GM23338 (cell line): ENCODE data around the gene EIF4E2. TPM values are rescaled to one million over a fixed set of nuclear protein-coding genes. Genes with fewer than 3 reads are reported as not detected.

Experiments used
- ATAC-seq: fragments of 200-7000 bp; cut with Tn5 transposase; 3 replicates; pipeline ENCODE4 v1.9.1; 2020
- DNase-seq: peaks from one replicate; pipeline ENCODE4 v3.0.0-alpha.2; 2015; ENCODE audit warnings: low spot score
- H2AFZ ChIP-seq: fragments of 200-600 bp; sonication (generic); 2 replicates; pipeline ENCODE4 v1.8.0; 2016; ENCODE audit warnings: antibody characterized with exemption, mild to moderate bottlenecking, moderate library complexity
- H3F3A ChIP-seq: fragments of 200-600 bp; sonication (generic); replicated peaks from 2 replicates; pipeline ENCODE4 v1.8.0; 2017; ENCODE audit warnings: antibody characterized with exemption, mixed run types, low read depth
- H3K27ac ChIP-seq: fragments of 200-600 bp; sonication (generic); 2 replicates; pipeline ENCODE4 v1.6.1; 2016; ENCODE audit warnings: low read depth
- H3K27me3 ChIP-seq: fragments of 200-600 bp; sonication (generic); 2 replicates; pipeline ENCODE4 v1.8.0; 2016; ENCODE audit warnings: mild to moderate bottlenecking, mixed run types, moderate library complexity; ENCODE audit not compliant: insufficient read depth
- H3K36me3 ChIP-seq: fragments of 200-600 bp; sonication (generic); 2 replicates; pipeline ENCODE4 v1.8.0; 2016; ENCODE audit warnings: mild to moderate bottlenecking; ENCODE audit not compliant: insufficient read depth
- H3K4me1 ChIP-seq: fragments of 200-600 bp; sonication (generic); 2 replicates; pipeline ENCODE4 v1.8.0; 2016; ENCODE audit warnings: mild to moderate bottlenecking, moderate library complexity; ENCODE audit not compliant: insufficient read depth
- H3K4me2 ChIP-seq: fragments of 200-600 bp; sonication (generic); 2 replicates; pipeline ENCODE4 v1.7.1; 2017; ENCODE audit warnings: mixed run types
- H3K4me3 ChIP-seq: fragments of 200-600 bp; sonication (generic); 2 replicates; pipeline ENCODE4 v1.6.1; 2016; ENCODE audit warnings: mixed run types
- H3K79me2 ChIP-seq: fragments of 200-600 bp; sonication (generic); replicated peaks from 2 replicates; pipeline ENCODE4 v1.8.0; 2017; ENCODE audit warnings: mild to moderate bottlenecking; ENCODE audit not compliant: insufficient read depth
- H3K9me2 ChIP-seq: fragments of 200-600 bp; sonication (generic); 2 replicates; pipeline ENCODE4 v1.8.0; 2017; ENCODE audit not compliant: insufficient read depth
- H4K20me1 ChIP-seq: fragments of 200-600 bp; sonication (generic); replicated peaks from 2 replicates; pipeline ENCODE4 v1.8.0; 2017; ENCODE audit warnings: mild to moderate bottlenecking; ENCODE audit not compliant: insufficient read depth
- H3K27ac Mint-ChIP-seq: 2 replicates; pipeline ENCODE4 v1.8.0; 2020; ENCODE audit warnings: inconsistent platforms, mild to moderate bottlenecking, moderate library complexity, mixed read lengths
- H3K27me3 Mint-ChIP-seq: 3 replicates; pipeline ENCODE4 v1.8.0; 2022; ENCODE audit warnings: low read depth, mild to moderate bottlenecking, moderate library complexity, mixed read lengths, inconsistent platforms; ENCODE audit not compliant: insufficient read depth, poor library complexity
- H3K36me3 Mint-ChIP-seq: 3 replicates; pipeline ENCODE4 v1.8.0; 2021; ENCODE audit warnings: low read depth, mild to moderate bottlenecking, inconsistent platforms, moderate library complexity, mixed read lengths
- H3K4me1 Mint-ChIP-seq: 3 replicates; pipeline ENCODE4 v1.8.0; 2020; ENCODE audit warnings: mild to moderate bottlenecking, inconsistent platforms, mixed read lengths
- H3K4me3 Mint-ChIP-seq: 3 replicates; pipeline ENCODE4 v1.8.0; 2021; ENCODE audit warnings: moderate library complexity, mild to moderate bottlenecking, inconsistent platforms, mixed read lengths
- H3K9me3 Mint-ChIP-seq: 3 replicates; pipeline ENCODE4 v1.8.0; 2020; ENCODE audit warnings: moderate library complexity, mild to moderate bottlenecking, inconsistent platforms, mixed read lengths
- CREB1 ChIP-seq: fragments of 250-450 bp; sonication (Bioruptor Pico); IDR thresholded peaks from 2 replicates; pipeline ENCODE4 v1.5.0; 2020; ENCODE audit warnings: low read depth, mild to moderate bottlenecking, moderate library complexity
- JUNB ChIP-seq: IDR thresholded peaks from one replicate; pipeline ENCODE4 v1.6.1; 2016; ENCODE audit warnings: antibody characterized with exemption; ENCODE audit not compliant: unreplicated experiment
- NANOG ChIP-seq: IDR thresholded peaks from 2 replicates; pipeline ENCODE4 v1.6.1; 2016; ENCODE audit warnings: antibody characterized with exemption, borderline replicate concordance
- POLR2AphosphoS5 ChIP-seq: IDR thresholded peaks from 2 replicates; pipeline ENCODE4 v1.6.1; 2016; ENCODE audit warnings: antibody characterized with exemption, low read depth
- ZNF114 ChIP-seq: fragments of 250-450 bp; sonication (Bioruptor Pico); IDR thresholded peaks from 2 replicates; pipeline ENCODE4 v1.5.0; 2020; ENCODE audit warnings: mild to moderate bottlenecking, moderate library complexity
- ZNF331 ChIP-seq: fragments of 250-450 bp; sonication (Bioruptor Pico); IDR thresholded peaks from 2 replicates; pipeline ENCODE4 v1.5.0; 2020; ENCODE audit warnings: low read depth, mild to moderate bottlenecking, moderate library complexity
- polyA plus RNA-seq: library from polyadenylated mRNA; unstranded; fragments of >200 nt; fragmentation: Nextera tagmentation; extraction: Ambion mirVana; gene quantifications from 2 replicates; pipeline ENCODE4 v1.2.1, GENCODE V29; 2016
- total RNA-seq: library from RNA; depleted of rRNA; stranded (reverse); fragments of >200 nt; shearing (Covaris generic); gene quantifications from 2 replicates; pipeline ENCODE4 v1.2.3, GENCODE V29; 2014
- TF ChIP-seq, protein P1 (sequence below), 2 experiments: fragments of 200-600 bp in 1 of 2; sonication (generic) in 1 of 2; conservative IDR thresholded peaks; 2 replicates each; pipeline versions ENCODE4 v1.5.1 to v1.6.1; 2016 to 2017; ENCODE audit warnings: antibody characterized with exemption in 2 of 2, low read depth in 2 of 2, mild to moderate bottlenecking in 2 of 2, moderate library complexity in 1 of 2
- TF ChIP-seq, protein P2 (sequence below): IDR thresholded peaks from 2 replicates; pipeline ENCODE4 v1.6.1; 2016; ENCODE audit warnings: antibody characterized with exemption
- TF ChIP-seq, protein P3 (sequence below): fragments of 250-450 bp; sonication (Bioruptor Pico); IDR thresholded peaks from 2 replicates; pipeline ENCODE4 v1.5.0; 2020; ENCODE audit warnings: mild to moderate bottlenecking, moderate library complexity

EIF4E2 gene
- total and polyA plus RNA-seq, 2 experiments from 2014 or later = 68.1 to 152 TPM

DNA sequence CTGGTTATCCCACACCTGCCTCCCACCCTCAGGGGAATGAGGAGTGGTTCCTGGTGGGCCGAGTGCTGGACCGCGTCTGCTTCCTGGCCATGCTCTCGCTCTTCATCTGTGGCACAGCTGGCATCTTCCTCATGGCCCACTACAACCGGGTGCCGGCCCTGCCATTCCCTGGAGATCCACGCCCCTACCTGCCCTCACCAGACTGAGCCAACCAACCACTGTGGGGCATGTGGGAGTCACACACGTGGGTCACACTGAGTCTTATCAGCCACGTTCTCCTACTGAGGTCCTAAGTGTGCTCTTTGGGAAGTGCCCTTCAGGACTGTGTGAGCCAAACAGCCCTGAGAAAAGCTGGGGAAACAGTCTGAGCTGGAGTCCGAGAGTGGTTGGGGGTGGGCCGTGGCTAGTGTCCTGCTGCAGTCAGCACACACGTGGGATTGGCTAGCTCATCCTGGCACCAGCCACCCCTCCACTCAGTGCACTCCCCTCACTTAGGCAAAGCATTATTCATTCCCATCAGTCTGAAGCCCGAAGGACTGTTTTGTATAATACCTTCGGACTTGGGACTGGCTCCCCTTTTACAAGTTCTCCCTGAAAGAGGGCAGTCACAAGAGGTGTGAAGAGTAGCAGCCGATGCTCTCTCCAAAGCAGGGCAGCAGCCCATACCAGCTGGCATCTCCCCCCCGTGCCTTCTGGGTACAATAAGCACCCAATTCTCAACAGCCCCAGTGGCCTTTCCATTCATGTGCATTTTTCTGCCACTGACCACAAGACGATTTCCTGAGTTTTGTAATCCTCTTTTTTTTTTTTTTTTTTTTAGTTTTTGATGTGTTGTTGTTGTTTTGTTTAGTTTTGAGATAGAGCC, 4.7 kb upstream of the EIF4E2 start (continued):
- TF ChIP-seq, protein P1, sequence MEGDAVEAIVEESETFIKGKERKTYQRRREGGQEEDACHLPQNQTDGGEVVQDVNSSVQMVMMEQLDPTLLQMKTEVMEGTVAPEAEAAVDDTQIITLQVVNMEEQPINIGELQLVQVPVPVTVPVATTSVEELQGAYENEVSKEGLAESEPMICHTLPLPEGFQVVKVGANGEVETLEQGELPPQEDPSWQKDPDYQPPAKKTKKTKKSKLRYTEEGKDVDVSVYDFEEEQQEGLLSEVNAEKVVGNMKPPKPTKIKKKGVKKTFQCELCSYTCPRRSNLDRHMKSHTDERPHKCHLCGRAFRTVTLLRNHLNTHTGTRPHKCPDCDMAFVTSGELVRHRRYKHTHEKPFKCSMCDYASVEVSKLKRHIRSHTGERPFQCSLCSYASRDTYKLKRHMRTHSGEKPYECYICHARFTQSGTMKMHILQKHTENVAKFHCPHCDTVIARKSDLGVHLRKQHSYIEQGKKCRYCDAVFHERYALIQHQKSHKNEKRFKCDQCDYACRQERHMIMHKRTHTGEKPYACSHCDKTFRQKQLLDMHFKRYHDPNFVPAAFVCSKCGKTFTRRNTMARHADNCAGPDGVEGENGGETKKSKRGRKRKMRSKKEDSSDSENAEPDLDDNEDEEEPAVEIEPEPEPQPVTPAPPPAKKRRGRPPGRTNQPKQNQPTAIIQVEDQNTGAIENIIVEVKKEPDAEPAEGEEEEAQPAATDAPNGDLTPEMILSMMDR (conservative IDR thresholded peaks at IDR 0.05; ENCODE audit: low read depth in 2 of 2) = no peak
- TF ChIP-seq, protein P2, sequence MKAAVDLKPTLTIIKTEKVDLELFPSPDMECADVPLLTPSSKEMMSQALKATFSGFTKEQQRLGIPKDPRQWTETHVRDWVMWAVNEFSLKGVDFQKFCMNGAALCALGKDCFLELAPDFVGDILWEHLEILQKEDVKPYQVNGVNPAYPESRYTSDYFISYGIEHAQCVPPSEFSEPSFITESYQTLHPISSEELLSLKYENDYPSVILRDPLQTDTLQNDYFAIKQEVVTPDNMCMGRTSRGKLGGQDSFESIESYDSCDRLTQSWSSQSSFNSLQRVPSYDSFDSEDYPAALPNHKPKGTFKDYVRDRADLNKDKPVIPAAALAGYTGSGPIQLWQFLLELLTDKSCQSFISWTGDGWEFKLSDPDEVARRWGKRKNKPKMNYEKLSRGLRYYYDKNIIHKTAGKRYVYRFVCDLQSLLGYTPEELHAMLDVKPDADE = no peak
- no peak for TF ChIP-seq NANOG

DNA sequence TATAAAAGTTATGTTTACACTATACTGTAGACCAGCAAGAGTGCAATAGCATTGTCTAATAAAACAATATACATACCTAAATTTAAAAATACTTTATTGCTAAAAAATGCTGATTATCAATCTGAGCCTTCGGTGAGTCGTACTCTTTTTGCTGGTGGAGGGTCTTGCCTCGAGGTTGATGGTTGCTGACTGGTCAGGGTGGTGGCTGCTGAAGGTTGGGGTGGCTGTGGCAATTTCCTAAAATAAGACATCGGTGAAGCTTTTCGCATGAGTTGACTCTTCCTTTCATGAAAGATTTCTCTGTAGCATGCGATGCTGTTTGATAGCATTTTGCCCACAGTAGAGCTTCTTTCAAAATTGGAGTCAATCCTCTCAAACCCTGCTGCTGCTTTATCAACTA, 2.5 kb upstream of the EIF4E2 start:
- 0 out of 2 replicates have a peak, but pooled peaks cover 6% of the 10 kb centered on the region for H4K20me1 ChIP-seq
- H3K36me3 Mint-ChIP-seq = peaks cover 44% of the 10 kb centered on the region
- H3K79me2 ChIP-seq = peaks cover 58% of the 10 kb centered on the region
- H3K4me1 Mint-ChIP-seq = peaks cover 15% of the 10 kb centered on the region
- DNase-seq (no peak), ATAC-seq (no peak)
- peaks cover 8% of the 10 kb centered on the region for H3F3A ChIP-seq
- no peak overlapping the region for H2AFZ ChIP-seq
- H3K27ac Mint-ChIP-seq = no peak overlapping the region
- peaks cover 12% of the 10 kb centered on the region for H3K4me1 ChIP-seq
- H3K4me3 ChIP-seq = no peak overlapping the region
- H3K27me3 ChIP-seq = no peaks in the 10 kb centered on the region
- H3K4me2 ChIP-seq = no peak overlapping the region
- H3K27me3 Mint-ChIP-seq = peaks cover 11% of the 10 kb centered on the region
- H3K4me3 Mint-ChIP-seq = no peak overlapping the region
- H3K9me2 ChIP-seq = no peaks in the 10 kb centered on the region
- peaks cover 15% of the 10 kb centered on the region; the same call in 2 of the 3 replicates for H3K9me3 Mint-ChIP-seq
- peaks cover 14% of the 10 kb centered on the region for H3K36me3 ChIP-seq
- no peak overlapping the region for H3K27ac ChIP-seq
- no peak for TF ChIP-seq ZNF114 (CRISPR knock-in tag)
- TF ChIP-seq, protein P1 (conservative IDR thresholded peaks at IDR 0.05; ENCODE audit: low read depth in 2 of 2) = no peak
- TF ChIP-seq POLR2AphosphoS5 = no peak
- TF ChIP-seq, protein P3, sequence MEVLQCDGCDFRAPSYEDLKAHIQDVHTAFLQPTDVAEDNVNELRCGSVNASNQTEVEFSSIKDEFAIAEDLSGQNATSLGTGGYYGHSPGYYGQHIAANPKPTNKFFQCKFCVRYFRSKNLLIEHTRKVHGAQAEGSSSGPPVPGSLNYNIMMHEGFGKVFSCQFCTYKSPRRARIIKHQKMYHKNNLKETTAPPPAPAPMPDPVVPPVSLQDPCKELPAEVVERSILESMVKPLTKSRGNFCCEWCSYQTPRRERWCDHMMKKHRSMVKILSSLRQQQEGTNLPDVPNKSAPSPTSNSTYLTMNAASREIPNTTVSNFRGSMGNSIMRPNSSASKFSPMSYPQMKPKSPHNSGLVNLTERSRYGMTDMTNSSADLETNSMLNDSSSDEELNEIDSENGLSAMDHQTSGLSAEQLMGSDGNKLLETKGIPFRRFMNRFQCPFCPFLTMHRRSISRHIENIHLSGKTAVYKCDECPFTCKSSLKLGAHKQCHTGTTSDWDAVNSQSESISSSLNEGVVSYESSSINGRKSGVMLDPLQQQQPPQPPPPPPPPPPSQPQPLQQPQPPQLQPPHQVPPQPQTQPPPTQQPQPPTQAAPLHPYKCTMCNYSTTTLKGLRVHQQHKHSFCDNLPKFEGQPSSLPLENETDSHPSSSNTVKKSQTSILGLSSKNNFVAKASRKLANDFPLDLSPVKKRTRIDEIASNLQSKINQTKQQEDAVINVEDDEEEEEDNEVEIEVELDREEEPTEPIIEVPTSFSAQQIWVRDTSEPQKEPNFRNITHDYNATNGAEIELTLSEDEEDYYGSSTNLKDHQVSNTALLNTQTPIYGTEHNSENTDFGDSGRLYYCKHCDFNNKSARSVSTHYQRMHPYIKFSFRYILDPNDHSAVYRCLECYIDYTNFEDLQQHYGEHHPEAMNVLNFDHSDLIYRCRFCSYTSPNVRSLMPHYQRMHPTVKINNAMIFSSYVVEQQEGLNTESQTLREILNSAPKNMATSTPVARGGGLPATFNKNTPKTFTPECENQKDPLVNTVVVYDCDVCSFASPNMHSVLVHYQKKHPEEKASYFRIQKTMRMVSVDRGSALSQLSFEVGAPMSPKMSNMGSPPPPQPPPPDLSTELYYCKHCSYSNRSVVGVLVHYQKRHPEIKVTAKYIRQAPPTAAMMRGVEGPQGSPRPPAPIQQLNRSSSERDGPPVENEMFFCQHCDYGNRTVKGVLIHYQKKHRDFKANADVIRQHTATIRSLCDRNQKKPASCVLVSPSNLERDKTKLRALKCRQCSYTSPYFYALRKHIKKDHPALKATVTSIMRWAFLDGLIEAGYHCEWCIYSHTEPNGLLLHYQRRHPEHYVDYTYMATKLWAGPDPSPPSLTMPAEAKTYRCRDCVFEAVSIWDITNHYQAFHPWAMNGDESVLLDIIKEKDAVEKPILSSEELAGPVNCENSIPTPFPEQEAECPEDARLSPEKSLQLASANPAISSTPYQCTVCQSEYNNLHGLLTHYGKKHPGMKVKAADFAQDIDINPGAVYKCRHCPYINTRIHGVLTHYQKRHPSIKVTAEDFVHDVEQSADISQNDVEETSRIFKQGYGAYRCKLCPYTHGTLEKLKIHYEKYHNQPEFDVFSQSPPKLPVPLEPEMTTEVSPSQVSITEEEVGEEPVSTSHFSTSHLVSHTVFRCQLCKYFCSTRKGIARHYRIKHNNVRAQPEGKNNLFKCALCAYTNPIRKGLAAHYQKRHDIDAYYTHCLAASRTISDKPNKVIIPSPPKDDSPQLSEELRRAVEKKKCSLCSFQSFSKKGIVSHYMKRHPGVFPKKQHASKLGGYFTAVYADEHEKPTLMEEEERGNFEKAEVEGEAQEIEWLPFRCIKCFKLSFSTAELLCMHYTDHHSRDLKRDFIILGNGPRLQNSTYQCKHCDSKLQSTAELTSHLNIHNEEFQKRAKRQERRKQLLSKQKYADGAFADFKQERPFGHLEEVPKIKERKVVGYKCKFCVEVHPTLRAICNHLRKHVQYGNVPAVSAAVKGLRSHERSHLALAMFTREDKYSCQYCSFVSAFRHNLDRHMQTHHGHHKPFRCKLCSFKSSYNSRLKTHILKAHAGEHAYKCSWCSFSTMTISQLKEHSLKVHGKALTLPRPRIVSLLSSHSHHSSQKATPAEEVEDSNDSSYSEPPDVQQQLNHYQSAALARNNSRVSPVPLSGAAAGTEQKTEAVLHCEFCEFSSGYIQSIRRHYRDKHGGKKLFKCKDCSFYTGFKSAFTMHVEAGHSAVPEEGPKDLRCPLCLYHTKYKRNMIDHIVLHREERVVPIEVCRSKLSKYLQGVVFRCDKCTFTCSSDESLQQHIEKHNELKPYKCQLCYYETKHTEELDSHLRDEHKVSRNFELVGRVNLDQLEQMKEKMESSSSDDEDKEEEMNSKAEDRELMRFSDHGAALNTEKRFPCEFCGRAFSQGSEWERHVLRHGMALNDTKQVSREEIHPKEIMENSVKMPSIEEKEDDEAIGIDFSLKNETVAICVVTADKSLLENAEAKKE = no peak
- no peak for TF ChIP-seq CREB1 (CRISPR knock-in tag)
- no peak for TF ChIP-seq JUNB
- TF ChIP-seq ZNF331 (CRISPR knock-in tag) = no peak
- TF ChIP-seq, protein P2 = no peak
